ENCODE measurements around the gene MEGF8. TPM values are rescaled to one million over a fixed set of nuclear protein-coding genes. Genes with fewer than 3 reads are reported as not detected.
"Not testable (repeated sequence)": the region's sequence is repeated elsewhere in the genome, so short reads cannot be mapped to it uniquely, and the experiment has no call there.

Gene MEGF8
- total RNA-seq, 1 donor from 2014 or later: 15.1 TPM

GRCh38 chr19:42333975-42334696 is 8.7 kb downstream of the MEGF8 start:
- ChIA-PET CTCF (no interaction called here), POLR2A (no interaction called here)
- Mint-ChIP-seq H3K4me1 (peaks cover 2% of the 10 kb centered on the region), H3K4me3 (no peak overlapping the region), H3K9me3 (no peaks in the 10 kb centered on the region), H3K27ac (no peak overlapping the region), H3K27me3 (no peaks in the 10 kb centered on the region), H3K36me3 (ENCODE audit: low read depth) (peaks cover 6% of the 10 kb centered on the region)
- DNase-seq (no peak), ATAC-seq (ENCODE audit: low read depth) (peak; percentile 50)
- no peak for TF ChIP-seq CTCF (IDR thresholded peaks at IDR 0.05)
- intact Hi-C loops (cut with micrococcal nuclease): no loop called here

GRCh38 chr19:42334697-42335373 is 9.4 kb downstream of the MEGF8 start:
- Mint-ChIP-seq H3K27ac (no peak overlapping the region), H3K27me3 (no peaks in the 10 kb centered on the region), H3K36me3 (ENCODE audit: low read depth) (peaks cover 11% of the 10 kb centered on the region), H3K4me1 (peaks cover 2% of the 10 kb centered on the region), H3K9me3 (no peaks in the 10 kb centered on the region), H3K4me3 (no peak overlapping the region)
- ChIA-PET POLR2A (no interaction called here), CTCF (no interaction called here)
- intact Hi-C loops (cut with micrococcal nuclease): no loop called here
- TF ChIP-seq CTCF (IDR thresholded peaks at IDR 0.05): no peak
- no peak for DNase-seq
- ATAC-seq (ENCODE audit: low read depth): no peak

GRCh38 chr19:42335374-42335936 is 10.0 kb downstream of the MEGF8 start:
- Mint-ChIP-seq H3K36me3 (ENCODE audit: low read depth) (peaks cover 11% of the 10 kb centered on the region), H3K4me3 (no peak overlapping the region), H3K27me3 (no peaks in the 10 kb centered on the region), H3K27ac (no peak overlapping the region), H3K4me1 (peaks cover 2% of the 10 kb centered on the region), H3K9me3 (no peaks in the 10 kb centered on the region)
- intact Hi-C loops (cut with micrococcal nuclease): no loop called here
- no peak for TF ChIP-seq CTCF (IDR thresholded peaks at IDR 0.05)
- POLR2A ChIA-PET: no interaction called here
- CTCF ChIA-PET: no interaction called here
- DNase-seq: no peak
- no peak for ATAC-seq (ENCODE audit: low read depth)

GRCh38 chr19:42335971-42336370 is 10.5 kb downstream of the MEGF8 start:
- no peak overlapping the region for H3K4me3 Mint-ChIP-seq
- CTCF ChIA-PET: no interaction called here
- H3K27me3 Mint-ChIP-seq: no peaks in the 10 kb centered on the region
- POLR2A ChIA-PET: no interaction called here
- intact Hi-C loops (cut with micrococcal nuclease): no loop called here
- H3K9me3 Mint-ChIP-seq: no peaks in the 10 kb centered on the region
- ATAC-seq (ENCODE audit: low read depth): no peak
- H3K36me3 Mint-ChIP-seq (ENCODE audit: low read depth): peaks cover 11% of the 10 kb centered on the region
- peaks cover 2% of the 10 kb centered on the region for H3K4me1 Mint-ChIP-seq
- no peak for DNase-seq
- no peak overlapping the region for H3K27ac Mint-ChIP-seq
- no peak for TF ChIP-seq CTCF (IDR thresholded peaks at IDR 0.05)

GRCh38 chr19:42339126-42339860 is 13.9 kb downstream of the MEGF8 start:
- CTCF ChIA-PET; H3K4me1 Mint-ChIP-seq; DNase-seq; POLR2A ChIA-PET; H3K4me3 Mint-ChIP-seq; ATAC-seq (ENCODE audit: low read depth); H3K9me3 Mint-ChIP-seq; H3K27ac Mint-ChIP-seq; intact Hi-C loops (cut with micrococcal nuclease); H3K27me3 Mint-ChIP-seq: not testable (repeated sequence)
- H3K36me3 Mint-ChIP-seq (ENCODE audit: low read depth): peaks cover 24% of the 10 kb centered on the region

GRCh38 chr19:42339922-42340321 is 14.5 kb downstream of the MEGF8 start:
- DNase-seq; POLR2A ChIA-PET; H3K4me3 Mint-ChIP-seq; H3K27ac Mint-ChIP-seq; intact Hi-C loops (cut with micrococcal nuclease); ATAC-seq (ENCODE audit: low read depth); H3K4me1 Mint-ChIP-seq; H3K27me3 Mint-ChIP-seq; CTCF ChIA-PET; H3K9me3 Mint-ChIP-seq: not testable (repeated sequence)
- H3K36me3 Mint-ChIP-seq (ENCODE audit: low read depth): peaks cover 28% of the 10 kb centered on the region
